HepG2 (cell line): Measurements from ENCODE around the gene LYPD4. TPM values are rescaled to one million over a fixed set of nuclear protein-coding genes. Genes with fewer than 3 reads are reported as not detected.

ENCODE experiments used
- AKAP8 ChIP-seq: sonication (generic); formaldehyde crosslinking; IDR thresholded peaks from 2 replicates; pipeline ENCODE4 v1.5.1; 2020; ENCODE audit warnings: mild to moderate bottlenecking, missing genetic modification reagents
- BCL3 ChIP-seq: sonication (generic); formaldehyde crosslinking; IDR thresholded peaks from 2 replicates; pipeline ENCODE4 v1.5.1; 2020; ENCODE audit warnings: mild to moderate bottlenecking, missing genetic modification reagents, moderate library complexity
- CC2D1A ChIP-seq: sonication (generic); formaldehyde crosslinking; IDR thresholded peaks from 2 replicates; pipeline ENCODE4 v1.8.1; 2023; ENCODE audit warnings: mild to moderate bottlenecking, missing genetic modification reagents
- FOSL1 ChIP-seq: sonication (generic); formaldehyde crosslinking; IDR thresholded peaks from 2 replicates; pipeline ENCODE4 v1.9.0; 2021; ENCODE audit warnings: missing genetic modification reagents, borderline replicate concordance
- GMEB1 ChIP-seq: sonication (generic); formaldehyde crosslinking; IDR thresholded peaks from 2 replicates; pipeline ENCODE4 v1.5.1; 2020; ENCODE audit warnings: missing genetic modification reagents, mild to moderate bottlenecking, borderline replicate concordance
- HOMEZ ChIP-seq: IDR thresholded peaks from 2 replicates; pipeline ENCODE4 v1.6.1; 2016; ENCODE audit warnings: low read depth
- KDM1A ChIP-seq: IDR thresholded peaks from 2 replicates; pipeline ENCODE4 v1.6.1; 2016; ENCODE audit warnings: missing compliant biosample characterization
- KMT2A ChIP-seq: sonication (generic); formaldehyde crosslinking; IDR thresholded peaks from 2 replicates; pipeline ENCODE4 v1.4.0; 2020; ENCODE audit warnings: missing genetic modification reagents
- MEF2D ChIP-seq: sonication (generic); formaldehyde crosslinking; IDR thresholded peaks from 2 replicates; pipeline ENCODE4 v1.5.1; 2020; ENCODE audit warnings: mild to moderate bottlenecking, missing genetic modification reagents
- NCOA1 ChIP-seq: sonication (generic); formaldehyde crosslinking; IDR thresholded peaks from 2 replicates; pipeline ENCODE4 v1.9.0; 2021; ENCODE audit warnings: missing genetic modification reagents
- NKX3-1 ChIP-seq: sonication (generic); formaldehyde crosslinking; IDR thresholded peaks from 2 replicates; pipeline ENCODE4 v1.5.0; 2020; ENCODE audit warnings: missing genetic modification reagents
- RNF2 ChIP-seq: fragments of 450-650 bp; conservative IDR thresholded peaks from 2 replicates; pipeline ENCODE4 v1.6.1; 2016; ENCODE audit warnings: low read depth
- SNAPC2 ChIP-seq: sonication (generic); formaldehyde crosslinking; IDR thresholded peaks from 2 replicates; pipeline ENCODE4 v1.8.1; 2022; ENCODE audit warnings: mild to moderate bottlenecking, missing genetic modification reagents
- SP140L ChIP-seq: sonication (generic); formaldehyde crosslinking; IDR thresholded peaks from 2 replicates; pipeline ENCODE4 v1.4.0; 2020; ENCODE audit warnings: missing genetic modification reagents, borderline replicate concordance
- THAP9 ChIP-seq: sonication (generic); formaldehyde crosslinking; IDR thresholded peaks from 2 replicates; pipeline ENCODE4; 2020; ENCODE audit warnings: missing genetic modification reagents, mild to moderate bottlenecking, borderline replicate concordance
- ZBTB1 ChIP-seq: sonication (generic); formaldehyde crosslinking; IDR thresholded peaks from 2 replicates; pipeline ENCODE4 v1.4.0; 2020; ENCODE audit warnings: missing genetic modification reagents, borderline replicate concordance
- ZNF207 ChIP-seq: fragments of 450-650 bp; IDR thresholded peaks from 2 replicates; pipeline ENCODE4 v1.6.1; 2016; ENCODE audit warnings: antibody characterized with exemption, borderline replicate concordance
- ZNF292 ChIP-seq: sonication (generic); formaldehyde crosslinking; IDR thresholded peaks from 2 replicates; pipeline ENCODE4 v1.8.1; 2022; ENCODE audit warnings: mild to moderate bottlenecking, low read depth, missing genetic modification reagents, borderline replicate concordance
- polyA plus RNA-seq, 8 experiments: library from polyadenylated mRNA; depleted of rRNA in 3 of 8; stranded (reverse) in 7 of 8; unstranded in 1 of 8; fragments of >200 nt; fragmentation: Illumina TruSeq in 4 of 8; extraction: Trizol in 4 of 8; gene quantifications; 2 replicates each; pipeline versions ENCODE4 v1.2.1 to v1.2.3, GENCODE V29; 2011 to 2016; ENCODE audit warnings: low read depth in 4 of 8, missing spikeins in 1 of 8, mixed read lengths in 1 of 8; ENCODE audit not compliant: insufficient read depth in 1 of 8
- total RNA-seq, 5 experiments: library from RNA; depleted of rRNA; stranded (reverse); fragments of >200 nt; fragmentation: Illumina TruSeq; extraction: Trizol; gene quantifications; 2 replicates each; pipeline ENCODE4 v1.2.3, GENCODE V29; 2016; ENCODE audit warnings: low read depth in 1 of 5
- TF ChIP-seq, protein P1 (sequence below): conservative IDR thresholded peaks from 2 replicates; pipeline ENCODE4 v1.6.1; 2018; ENCODE audit warnings: missing genetic modification reagents
- TF ChIP-seq, protein P2 (sequence below): IDR thresholded peaks from 2 replicates; pipeline ENCODE4 v1.6.1; 2012; ENCODE audit warnings: inconsistent platforms

LYPD4 gene
- total and polyA plus RNA-seq, 2 of the 13 experiments (the other 11 are each of a cell fraction or from before 2014, with no cell fraction given), result not detected

- TF ChIP-seq SP140L (no peak), NKX3-1 (no peak; the same call in 1 of the 2 replicates), RNF2 (no peak), ZNF207 (no peak), AKAP8 (CRISPR knock-in tag) (peak; percentile 88; the same call in 1 of the 2 replicates), ZNF292 (CRISPR knock-in tag) (no peak), KDM1A (peak; percentile 99), HOMEZ (peak; percentile 38; the same call in 1 of the 2 replicates), THAP9 (CRISPR knock-in tag) (peak; percentile 90; the same call in 1 of the 2 replicates), CC2D1A (CRISPR knock-in tag) (no peak), FOSL1 (CRISPR knock-in tag) (peak; percentile 26; the same call in 1 of the 2 replicates), SNAPC2 (CRISPR knock-in tag) (no peak), MEF2D (CRISPR knock-in tag) (peak; percentile 74), ZBTB1 (no peak), KMT2A (CRISPR knock-in tag) (peak; percentile 87), BCL3 (CRISPR knock-in tag) (0 out of 2 replicates have a peak, but pooled peaks have one; percentile 20), NCOA1 (CRISPR knock-in tag) (no peak), GMEB1 (peak; percentile 90)
- TF ChIP-seq, protein P1, sequence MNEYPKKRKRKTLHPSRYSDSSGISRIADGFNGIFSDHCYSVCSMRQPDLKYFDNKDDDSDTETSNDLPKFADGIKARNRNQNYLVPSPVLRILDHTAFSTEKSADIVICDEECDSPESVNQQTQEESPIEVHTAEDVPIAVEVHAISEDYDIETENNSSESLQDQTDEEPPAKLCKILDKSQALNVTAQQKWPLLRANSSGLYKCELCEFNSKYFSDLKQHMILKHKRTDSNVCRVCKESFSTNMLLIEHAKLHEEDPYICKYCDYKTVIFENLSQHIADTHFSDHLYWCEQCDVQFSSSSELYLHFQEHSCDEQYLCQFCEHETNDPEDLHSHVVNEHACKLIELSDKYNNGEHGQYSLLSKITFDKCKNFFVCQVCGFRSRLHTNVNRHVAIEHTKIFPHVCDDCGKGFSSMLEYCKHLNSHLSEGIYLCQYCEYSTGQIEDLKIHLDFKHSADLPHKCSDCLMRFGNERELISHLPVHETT (CRISPR knock-in tag), result peak; percentile 98
- TF ChIP-seq, protein P2, sequence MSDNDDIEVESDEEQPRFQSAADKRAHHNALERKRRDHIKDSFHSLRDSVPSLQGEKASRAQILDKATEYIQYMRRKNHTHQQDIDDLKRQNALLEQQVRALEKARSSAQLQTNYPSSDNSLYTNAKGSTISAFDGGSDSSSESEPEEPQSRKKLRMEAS, result peak; percentile 49; the same call in 1 of the 2 replicates
Observed at GRCh38 chr19:41883821-41884733, 39.6 kb upstream of the LYPD4 start (continued).
